GM12865 (cell line): ENCODE data around the gene SLC39A7.

Experiments used
- DNase-seq: peaks from one replicate; pipeline ENCODE4 v3.0.0; 2010; ENCODE audit warnings: low read depth
- H3K4me3 ChIP-seq: 2 replicates; pipeline ENCODE4 v1.5.1; 2011; ENCODE audit warnings: mild to moderate bottlenecking, low read depth, low read length, control low read depth
- CTCF ChIP-seq: IDR thresholded peaks from 2 replicates; pipeline ENCODE4 v1.5.1; 2011; ENCODE audit warnings: low read length, control low read depth, low read depth, inconsistent platforms; ENCODE audit not compliant: insufficient read depth; ENCODE audit errors: missing control alignments

SLC39A7 gene

GRCh38 chr6:33201935-33202334 is 1.3 kb downstream of the SLC39A7 start:
- peak overlapping the region; percentile 96 for H3K4me3 ChIP-seq
- TF ChIP-seq CTCF = no peak
- no peak for DNase-seq

GRCh38 chr6:33202799-33203198 is 2.1 kb downstream of the SLC39A7 start:
- H3K4me3 ChIP-seq = no peak overlapping the region
- no peak for TF ChIP-seq CTCF
- no peak for DNase-seq

- TF ChIP-seq CTCF = no peak
- no peak for DNase-seq
- H3K4me3 ChIP-seq = no peak overlapping the region
Measured at GRCh38 chr6:33203443-33204164, 2.9 kb downstream of the SLC39A7 start.

GRCh38 chr6:33204165-33204414 is 3.4 kb downstream of the SLC39A7 start:
- DNase-seq = no peak
- H3K4me3 ChIP-seq = no peak overlapping the region

GRCh38 chr6:33204415-33205190 is 3.9 kb downstream of the SLC39A7 start, which contains the start of gene HSD17B8:
Gene HSD17B8 (plus strand): TSS chr6:33204655. CDS start chr6:33204669, 14 bp downstream.
- peak; percentile 94 for DNase-seq
- no peak for TF ChIP-seq CTCF
- H3K4me3 ChIP-seq = peak within 1 kb of the TSS; percentile 66

More at GRCh38 chr6:33204165-33204414, 3.4 kb downstream of the SLC39A7 start:
- TF ChIP-seq CTCF = no peak

GRCh38 chr6:33205191-33206026 is 4.7 kb downstream of the SLC39A7 start:
- TF ChIP-seq CTCF = no peak
- peak; percentile 53 for DNase-seq
- H3K4me3 ChIP-seq = peak overlapping the region; percentile 66
